SW480 (cell line): Measurements from ENCODE around the gene HRK.
A peak's percentile ranks its signal among the peaks of the same experiment; 100 is the strongest.

Experiments used
- DNase-seq: peaks from one replicate; pipeline ENCODE4 v3.0.0-alpha.2; 2016; ENCODE audit warnings: low spot score

Gene HRK

GRCh38 chr12:116881325-116881876 is at the start of gene HRK:
HRK (minus strand) TSS chr12:116881441; CDS start chr12:116881307, 134 bp downstream.
- peak; percentile 48 for DNase-seq

DNA sequence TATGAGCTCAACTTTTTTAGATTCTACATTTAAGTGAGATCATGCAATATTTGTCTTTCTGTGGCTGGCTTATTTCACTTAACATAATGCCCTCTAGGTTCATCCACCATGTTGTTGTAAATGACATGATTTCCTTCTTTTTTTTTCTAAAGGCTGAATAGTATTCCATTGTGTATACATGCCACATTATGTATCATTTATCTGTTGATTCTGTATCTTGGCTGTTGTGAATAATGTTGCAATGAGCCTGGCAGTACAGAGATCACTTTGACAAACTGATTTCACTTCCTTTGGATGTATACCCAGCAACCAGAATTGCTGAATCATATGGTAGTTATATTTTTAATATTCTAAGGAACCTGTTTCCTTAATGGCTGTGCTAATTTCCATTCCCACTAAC is 48.6 kb upstream of the HRK start:
- DNase-seq = no peak

DNA sequence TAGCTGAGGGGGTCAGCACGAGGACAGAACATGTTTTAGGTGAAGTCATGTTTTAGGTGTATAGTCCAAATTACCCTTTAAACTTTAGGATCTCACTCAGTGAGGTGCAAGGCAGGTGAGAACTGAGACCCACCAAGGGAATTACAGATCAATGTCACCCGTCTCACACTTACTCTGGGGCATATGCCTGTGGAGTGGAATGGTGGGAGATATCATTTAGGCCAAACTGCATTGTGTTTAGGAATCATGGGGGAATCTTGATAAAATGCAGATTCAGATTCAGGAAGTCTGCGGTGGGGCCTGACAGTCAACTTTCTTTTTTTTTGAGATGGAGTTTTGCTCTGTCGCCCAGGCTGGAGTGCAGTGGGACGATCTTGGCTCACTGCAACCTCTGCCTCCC is 47.3 kb upstream of the HRK start:
- DNase-seq = no peak

DNA sequence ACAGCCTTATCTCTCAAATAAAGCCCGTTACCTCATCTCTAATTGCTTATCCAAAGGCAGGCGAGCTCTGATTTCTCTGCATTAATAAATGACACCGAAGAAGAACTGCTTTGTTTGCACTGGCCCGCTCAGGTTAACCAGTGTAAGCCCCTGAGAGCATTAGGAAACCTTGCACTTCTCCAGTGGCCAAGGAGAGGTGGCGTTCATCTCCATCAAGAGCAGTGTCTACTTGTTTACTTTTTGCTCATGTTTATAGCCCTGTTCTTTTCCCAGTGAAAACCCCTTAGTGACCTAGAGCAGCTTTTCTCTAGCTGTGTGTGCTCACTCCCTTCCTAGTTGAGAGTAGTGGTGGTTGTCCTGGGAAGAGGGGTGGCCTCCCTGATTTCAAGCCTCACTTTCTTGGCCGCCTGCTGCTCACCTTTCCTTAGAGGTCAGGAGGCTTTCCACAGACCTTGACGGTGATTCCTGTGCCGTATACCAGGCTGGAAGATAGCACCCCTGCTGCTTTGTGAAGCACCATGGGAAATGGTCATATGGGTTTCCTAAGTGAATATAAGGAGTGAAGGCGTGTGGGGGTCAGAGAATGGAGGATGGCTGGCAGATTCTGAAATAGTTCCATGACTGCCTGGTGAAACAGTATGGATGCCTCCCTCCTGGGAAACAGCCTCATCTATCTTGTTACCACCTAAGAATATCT is 46.2 kb upstream of the HRK start:
- DNase-seq = no peak

DNA sequence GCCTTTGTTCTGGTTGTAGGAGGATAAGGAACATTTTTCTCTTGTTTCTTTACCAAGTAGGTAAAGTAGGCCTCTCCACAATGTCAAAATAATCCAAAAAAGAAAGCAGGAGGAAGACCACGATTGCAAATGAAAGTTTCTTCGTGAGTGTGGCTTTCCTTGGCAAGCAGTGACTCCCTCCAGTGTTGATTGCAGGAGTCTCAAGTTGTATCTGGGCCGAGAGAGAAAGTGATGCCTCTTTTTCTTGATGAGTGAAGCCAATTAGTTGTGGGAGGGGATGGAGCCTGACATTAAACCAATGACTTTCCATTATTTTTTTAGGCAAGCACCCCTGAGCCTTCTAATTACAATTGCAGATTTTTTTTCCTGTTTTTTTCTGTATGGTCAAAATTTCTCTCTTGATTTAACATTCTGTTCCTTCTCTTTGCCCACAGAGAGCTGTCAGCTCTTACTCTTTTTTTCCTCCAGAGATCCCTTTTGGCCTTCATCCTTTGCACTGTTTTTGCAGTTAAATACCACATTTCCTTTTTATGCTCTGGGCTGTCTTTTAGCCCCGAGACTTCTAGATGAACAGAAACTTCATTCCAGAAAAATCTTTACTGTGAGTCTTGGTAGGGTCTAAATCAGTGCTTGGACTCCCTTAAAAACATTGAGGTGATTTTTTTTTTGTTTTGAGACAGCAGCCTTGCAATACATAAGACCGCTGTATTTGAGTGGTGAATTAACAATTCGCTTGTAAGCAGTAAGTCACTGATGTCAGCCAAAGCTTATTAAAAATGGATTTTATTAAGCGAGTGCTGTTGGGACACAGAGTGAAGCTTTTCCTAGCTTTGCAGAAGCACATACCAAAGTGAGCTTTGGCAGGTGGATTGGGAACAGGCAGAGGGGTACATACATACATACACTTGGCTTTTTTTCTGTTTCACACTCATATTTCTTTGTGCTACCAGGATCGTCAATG is 45.3 kb upstream of the HRK start:
- DNase-seq = no peak

DNA sequence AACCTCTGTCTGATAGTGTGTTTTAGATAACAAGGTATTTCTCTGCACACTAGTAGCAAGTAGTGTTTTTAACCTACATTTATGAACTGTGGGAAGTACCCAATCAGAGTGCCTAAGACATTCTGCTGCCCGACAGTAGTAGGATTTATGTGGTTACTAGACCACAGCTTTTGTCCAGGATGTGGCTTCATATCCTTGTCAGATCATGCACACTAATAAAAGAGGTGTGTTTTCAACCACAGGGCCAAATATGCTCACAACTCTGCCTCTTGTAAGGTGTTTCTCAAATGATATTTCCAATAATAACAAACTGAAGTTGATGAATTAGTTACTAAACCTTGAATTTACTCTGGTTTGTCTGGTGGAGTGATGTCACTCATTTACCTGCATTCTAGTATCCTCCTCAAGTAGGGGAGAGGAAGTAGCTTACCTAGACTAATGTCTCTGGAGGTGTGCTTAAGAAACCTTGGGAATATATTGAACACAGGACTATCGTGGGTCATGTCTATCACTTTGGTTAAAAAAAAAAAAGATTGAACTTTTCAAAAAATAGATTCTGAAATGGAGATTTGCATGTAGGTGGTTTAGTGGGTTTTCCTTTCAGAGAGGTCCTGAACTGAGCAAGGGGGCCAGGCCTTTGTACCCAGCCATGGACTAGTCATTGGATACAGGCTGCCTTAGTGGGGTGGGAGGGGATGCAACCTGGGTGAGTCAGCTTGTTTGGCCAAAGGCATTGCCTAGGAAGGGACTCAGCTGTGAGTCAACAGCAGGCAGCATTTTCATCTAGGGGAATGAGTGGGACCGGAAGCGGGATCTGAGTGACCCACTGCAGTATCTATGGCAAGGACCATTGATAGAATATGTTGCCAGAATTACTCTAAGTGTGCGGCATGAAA is 43.6 kb upstream of the HRK start:
- peak; percentile 92 for DNase-seq

DNA sequence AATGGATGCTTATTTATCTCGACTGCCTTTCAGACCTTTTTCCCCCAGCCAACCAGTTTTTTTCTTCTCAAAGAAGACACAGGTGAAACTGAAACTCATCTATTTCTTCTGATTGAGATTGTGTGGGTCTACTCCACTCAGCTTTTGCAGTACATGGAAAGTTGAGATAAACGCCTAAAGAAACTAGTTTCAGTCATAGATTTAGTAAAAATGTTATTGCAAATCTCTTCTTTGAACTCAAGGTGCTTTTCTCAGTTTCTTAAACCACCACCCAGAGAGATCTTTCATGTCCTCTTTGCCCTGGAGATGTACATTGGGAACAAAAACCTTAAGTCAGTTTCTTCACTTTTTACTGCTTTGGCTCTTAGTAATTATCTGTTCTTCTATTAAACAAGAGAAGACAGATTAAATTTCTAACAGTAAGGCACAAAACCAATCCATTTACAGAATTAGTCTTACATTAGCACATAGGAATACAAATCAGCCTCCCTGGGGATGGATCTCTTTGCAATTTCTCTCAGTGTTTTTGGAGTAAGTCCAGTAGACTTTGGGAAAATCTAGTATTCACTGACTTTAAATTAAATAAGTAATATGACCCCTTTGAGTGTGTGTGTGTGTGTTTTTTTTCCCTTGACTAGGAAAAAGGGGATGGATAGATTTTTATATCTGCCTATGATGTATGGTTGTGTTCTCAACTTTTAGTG is 41.1 kb upstream of the HRK start:
- no peak for DNase-seq

- no peak for DNase-seq
Measured at GRCh38 chr12:116920939-116921338, 39.7 kb upstream of the HRK start.

DNA sequence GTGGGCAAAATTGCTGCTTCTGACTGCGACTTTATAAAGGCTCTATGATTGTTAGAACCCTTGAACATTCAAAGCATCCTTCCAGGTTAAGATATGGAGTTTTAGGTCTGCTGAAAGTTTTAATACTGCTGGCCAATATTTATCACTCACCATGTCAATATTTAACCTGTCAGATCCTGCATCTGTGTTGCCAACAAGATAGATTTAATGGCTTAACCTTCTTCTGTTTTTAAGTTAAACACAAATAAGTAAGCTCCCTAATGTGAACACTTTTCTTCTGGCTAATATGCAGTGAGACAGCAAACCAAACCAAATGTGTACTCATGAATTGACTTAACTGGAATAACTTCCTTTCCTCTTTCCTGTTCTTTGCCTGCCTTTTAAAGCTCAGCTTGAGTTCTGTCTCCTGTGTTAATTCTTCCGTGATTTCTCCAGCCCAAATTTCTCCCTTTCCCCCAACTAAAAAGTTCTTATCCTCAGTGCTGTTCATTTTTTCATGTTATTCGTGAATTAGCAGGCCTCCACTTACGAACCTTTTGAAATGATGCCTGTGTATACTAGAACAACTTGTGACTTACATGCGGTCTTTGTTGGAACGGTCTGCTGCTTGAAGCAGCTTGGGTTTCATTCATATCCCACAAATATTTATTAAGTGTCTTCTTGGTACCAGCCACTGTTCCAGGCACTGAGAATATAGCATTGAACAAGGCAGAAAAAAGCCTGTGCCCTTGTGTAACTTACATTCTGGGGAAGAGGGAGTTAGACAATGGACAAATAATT is 38.7 kb upstream of the HRK start:
- DNase-seq = no peak

DNA sequence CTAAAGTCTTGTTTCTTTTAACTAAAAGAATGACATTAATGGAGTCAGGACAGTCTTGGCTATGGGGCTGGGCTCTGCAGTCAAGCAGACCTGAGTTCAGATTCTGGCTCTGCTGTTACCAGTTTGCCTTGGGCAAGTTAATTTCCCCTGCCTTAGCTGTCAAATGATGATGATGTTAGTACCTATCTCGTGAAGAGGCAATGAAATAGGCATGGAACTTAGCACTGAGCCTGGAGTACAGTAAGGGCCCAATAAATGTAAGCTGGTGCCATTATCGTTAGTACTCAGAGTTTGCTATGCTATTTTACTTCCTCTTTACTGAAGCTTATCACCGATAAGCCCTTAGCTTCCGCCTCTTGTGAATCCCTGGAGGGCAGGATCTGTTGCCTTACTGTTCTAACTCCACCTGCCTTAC is 38.0 kb upstream of the HRK start:
- no peak for DNase-seq

DNA sequence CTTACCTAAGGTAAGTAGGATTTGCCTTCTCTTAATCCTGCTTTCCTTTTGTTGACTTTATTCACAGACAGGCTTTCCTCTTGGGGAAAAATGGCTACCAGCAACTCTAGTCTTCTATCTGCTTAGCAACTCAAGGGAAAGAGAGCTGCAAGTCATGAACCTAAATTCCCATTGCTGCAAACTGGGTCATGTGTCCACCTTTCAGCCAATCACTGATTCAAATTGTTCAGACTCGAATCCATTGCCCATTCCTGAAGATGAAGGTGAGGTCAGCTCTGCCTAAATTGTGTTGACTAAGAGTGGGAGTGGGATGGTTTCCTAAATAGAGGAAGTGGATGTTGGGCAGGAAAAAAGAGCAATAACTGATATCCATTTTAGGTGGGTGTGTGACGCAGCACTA is 37.2 kb upstream of the HRK start:
- DNase-seq = no peak

DNA sequence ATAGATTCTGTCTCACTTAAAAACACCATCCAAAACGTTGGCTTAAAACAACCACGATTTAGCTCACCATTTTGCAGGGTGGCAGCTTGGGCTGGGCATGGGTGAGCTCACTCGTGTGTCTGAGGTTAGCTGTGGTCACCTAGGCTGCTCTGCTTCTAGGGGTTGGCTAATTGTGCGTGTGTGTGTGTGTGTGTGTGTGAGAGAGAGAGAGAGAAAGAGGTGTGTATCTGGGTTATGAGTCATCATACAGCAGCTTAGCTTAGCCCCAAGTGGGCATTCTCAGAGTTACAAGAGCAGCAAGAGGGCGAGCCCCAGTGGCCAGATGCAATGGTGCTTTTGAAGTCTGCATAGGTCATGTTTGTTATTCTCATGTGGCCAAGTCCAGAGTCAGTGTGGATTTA is 35.5 kb upstream of the HRK start:
- DNase-seq = peak; percentile 98

DNA sequence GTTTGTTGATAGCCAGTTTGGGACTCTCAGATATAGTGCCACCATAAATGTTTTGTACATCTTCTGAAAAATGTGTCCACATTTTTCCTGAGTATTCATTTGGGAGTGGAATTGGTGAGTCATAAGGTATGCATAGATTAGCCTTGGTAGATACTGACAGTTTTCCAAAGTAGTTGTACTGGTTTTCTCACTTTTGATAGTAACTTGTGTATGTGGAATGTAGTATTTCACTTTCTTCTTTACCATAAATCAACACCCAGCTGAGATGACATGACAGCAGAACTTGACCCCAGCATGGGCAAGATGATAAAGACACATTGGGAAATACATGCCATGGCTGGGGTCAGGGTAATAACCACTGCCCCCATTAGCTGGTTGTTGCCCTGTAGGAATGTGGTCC is 34.9 kb upstream of the HRK start:
- DNase-seq = peak; percentile 46

- DNase-seq = no peak
Measured at GRCh38 chr12:116915326-116915725, 34.1 kb upstream of the HRK start.

GRCh38 chr12:116910645-116911451 is 29.6 kb upstream of the HRK start, which contains the start of gene FBXW8:
FBXW8 (plus strand) TSS chr12:116910950; CDS start chr12:116911038, 88 bp downstream.
- peak; percentile 73 for DNase-seq

DNA sequence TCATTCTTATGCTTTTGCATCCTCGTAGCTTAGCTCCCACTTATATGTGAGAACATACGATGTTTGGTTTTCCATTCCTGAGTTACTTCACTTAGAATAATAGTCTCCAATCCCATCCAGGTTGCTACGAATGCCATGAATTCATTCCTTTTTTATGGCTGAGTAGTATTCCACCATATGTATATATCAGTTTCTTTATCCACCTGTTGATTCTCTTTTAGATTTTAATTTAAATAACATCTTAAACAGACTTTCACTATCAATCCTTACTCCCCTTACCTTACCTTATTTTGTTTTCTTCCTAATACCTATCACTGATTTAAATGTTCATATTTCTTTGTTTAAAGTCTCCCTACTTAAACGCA is 29.0 kb upstream of the HRK start:
- DNase-seq = no peak

DNA sequence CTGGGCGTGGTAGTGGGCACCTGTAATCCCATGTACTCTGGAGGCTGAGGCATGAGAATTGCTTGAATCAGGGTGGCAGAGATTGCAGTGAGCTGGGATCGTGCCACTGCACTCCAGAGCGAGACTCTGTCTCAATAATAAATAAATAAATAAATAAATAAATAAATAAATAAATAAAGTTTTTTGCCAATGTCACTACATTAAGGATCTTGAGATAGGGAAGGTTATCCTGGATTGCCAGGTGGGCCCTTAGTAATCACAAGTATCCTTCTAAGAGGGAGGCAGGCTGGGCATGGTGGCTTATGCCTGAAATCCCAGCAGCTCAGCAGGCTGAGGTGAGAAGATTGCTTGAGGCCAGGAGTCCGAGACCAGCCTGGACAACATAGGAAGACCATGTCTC is 25.0 kb upstream of the HRK start:
- no peak for DNase-seq

DNA sequence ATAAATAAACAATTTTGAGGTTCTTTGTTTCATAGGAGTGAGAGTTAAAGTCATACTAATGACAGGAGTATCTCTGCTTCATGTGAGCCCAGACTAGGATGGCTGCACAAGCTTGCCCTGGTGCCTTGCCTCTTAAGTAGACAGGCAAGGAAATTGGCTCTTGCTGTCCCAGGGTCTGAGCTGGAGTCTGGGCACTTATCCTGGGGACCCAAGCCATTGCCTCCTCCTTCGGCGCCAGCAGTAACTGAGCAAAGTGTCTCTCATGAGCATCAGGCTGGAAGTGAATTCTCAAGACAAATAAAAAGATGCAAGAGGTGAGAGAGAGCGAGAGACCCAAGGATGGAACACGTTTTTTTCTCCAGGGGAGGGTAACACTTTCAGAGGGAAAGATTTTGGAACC is 22.6 kb upstream of the HRK start:
- DNase-seq = no peak

DNA sequence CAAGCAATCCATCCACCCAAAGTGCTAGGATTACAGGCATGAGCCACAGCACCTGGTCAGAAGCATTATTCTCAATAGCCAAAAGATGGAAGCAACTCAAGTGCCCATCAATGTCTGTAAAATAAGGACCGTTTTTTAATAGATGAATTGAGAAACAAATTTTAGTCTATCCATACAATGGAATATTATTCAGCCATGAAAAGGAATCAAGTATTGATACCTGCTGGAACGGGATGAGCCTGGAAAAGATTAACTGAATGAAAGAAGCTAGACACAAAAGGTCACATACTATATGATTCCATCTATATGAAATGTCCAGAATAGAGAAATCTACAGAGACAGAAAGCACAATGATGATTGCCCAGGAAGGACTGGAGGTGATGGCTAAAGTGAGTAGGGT is 20.4 kb upstream of the HRK start:
- no peak for DNase-seq

DNA sequence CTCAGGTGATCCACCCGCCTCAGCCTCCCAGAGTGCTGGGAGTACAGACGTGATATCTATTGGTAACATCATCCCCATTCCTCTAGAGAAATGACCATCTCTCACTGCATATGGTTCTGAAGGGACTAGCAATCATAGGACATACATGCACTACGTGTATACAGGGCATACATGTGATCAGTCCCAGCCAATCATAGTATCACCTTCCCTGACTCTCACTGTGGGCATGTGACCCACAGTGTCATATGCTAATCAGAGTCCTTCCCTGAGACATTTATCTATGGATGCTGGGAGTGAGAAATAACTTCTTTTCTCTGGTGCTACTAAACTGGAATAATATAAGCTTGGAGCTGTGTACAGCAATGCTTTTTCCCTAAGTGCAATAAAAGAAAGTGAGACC is 17.4 kb upstream of the HRK start:
- no peak for DNase-seq
